Large intestine (tissue), 3 donors: Measurements from ENCODE around the gene TNRC18. TPM values are rescaled to one million over a fixed set of nuclear protein-coding genes. Genes with fewer than 3 reads are reported as not detected.
A peak's percentile ranks its signal among the peaks of the same experiment; 100 is the strongest.

Source experiments
- DNase-seq, 2 donors: peaks; one replicate each; pipeline versions ENCODE4 v3.0.0 to v3.0.0-alpha.2; 2013
- H3K27ac ChIP-seq: one replicate; pipeline ENCODE4 v1.5.1; 2013; ENCODE audit warnings: low read length
- H3K27me3 ChIP-seq: 2 replicates; pipeline ENCODE4 v1.6.1; 2013; ENCODE audit warnings: low read length; ENCODE audit not compliant: control insufficient read depth, insufficient read depth
- H3K36me3 ChIP-seq: 2 replicates; pipeline ENCODE4 v1.6.1; 2013; ENCODE audit warnings: low read length; ENCODE audit not compliant: control insufficient read depth, insufficient read depth
- H3K4me1 ChIP-seq: one replicate; pipeline ENCODE4 v1.6.1; 2013; ENCODE audit warnings: low read length; ENCODE audit not compliant: control insufficient read depth, insufficient read depth
- H3K4me3 ChIP-seq: one replicate; pipeline ENCODE4 v1.5.1; 2013; ENCODE audit warnings: low read length
- H3K9me3 ChIP-seq: one replicate; pipeline ENCODE4 v1.6.1; 2013; ENCODE audit warnings: mild to moderate bottlenecking, low read depth, low read length, moderate library complexity; ENCODE audit not compliant: control insufficient read depth
- WGBS: methylation state at CpG from one replicate; pipeline ENCODE4 v1.1.5; 2013; ENCODE audit warnings: low lambda C conversion rate; ENCODE audit not compliant: insufficient coverage; 5-methylcytosine and 5-hydroxymethylcytosine counted together
- polyA plus RNA-seq: library from polyadenylated mRNA; unstranded; fragments of 120-200 nt; gene quantifications from one replicate; pipeline ENCODE4 v1.2.1, GENCODE V29; 2013

The TNRC18 gene
- polyA plus RNA-seq, 1 donor: 78.4 TPM

- peaks cover 14% of the 10 kb centered on the region for H3K27me3 ChIP-seq
Observed at GRCh38 chr7:5451391-5451790, 27.8 kb upstream of the TNRC18 start.

GRCh38 chr7:5450549-5451327, 27.1 kb upstream of the TNRC18 start:
- DNase-seq: peak in 1 of 2 donors; percentile 59

More at GRCh38 chr7:5451391-5451790, 27.8 kb upstream of the TNRC18 start:
- WGBS: 90% methylated on average over 2 of the region's 13 CpGs
- Histone ChIP-seq H3K4me3 (no peak overlapping the region), H3K36me3 (no peaks in the 10 kb centered on the region), H3K27ac (no peak overlapping the region), H3K9me3 (no peaks in the 10 kb centered on the region), H3K4me1 (peaks cover 13% of the 10 kb centered on the region)
- no peak for DNase-seq

GRCh38 chr7:5448378-5449037, 24.9 kb upstream of the TNRC18 start:
- WGBS: no CpG with 5 or more reads among the region's 15 CpGs
- H3K27me3 ChIP-seq: no peaks in the 10 kb centered on the region
- DNase-seq: no peak
- H3K36me3 ChIP-seq: no peaks in the 10 kb centered on the region
- H3K4me3 ChIP-seq: no peak overlapping the region
- H3K27ac ChIP-seq: no peak overlapping the region
- no peaks in the 10 kb centered on the region for H3K9me3 ChIP-seq
- peaks cover 17% of the 10 kb centered on the region for H3K4me1 ChIP-seq

More at GRCh38 chr7:5450549-5451327, 27.1 kb upstream of the TNRC18 start:
- no peaks in the 10 kb centered on the region for H3K36me3 ChIP-seq
- H3K27me3 ChIP-seq: peaks cover 8% of the 10 kb centered on the region
- H3K27ac ChIP-seq: no peak overlapping the region
- no peaks in the 10 kb centered on the region for H3K9me3 ChIP-seq
- no peak overlapping the region for H3K4me3 ChIP-seq
- no CpG with 5 or more reads among the region's 19 CpGs for WGBS
- H3K4me1 ChIP-seq: peaks cover 17% of the 10 kb centered on the region

GRCh38 chr7:5445981-5446594, 22.5 kb upstream of the TNRC18 start:
- peak in 1 of 2 donors; percentile 27 for DNase-seq
- no CpG with 5 or more reads among the region's 19 CpGs for WGBS
- peaks cover 17% of the 10 kb centered on the region for H3K4me1 ChIP-seq
- H3K36me3 ChIP-seq: no peaks in the 10 kb centered on the region
- no peaks in the 10 kb centered on the region for H3K27me3 ChIP-seq
- no peaks in the 10 kb centered on the region for H3K9me3 ChIP-seq
- no peak overlapping the region for H3K4me3 ChIP-seq
- no peak overlapping the region for H3K27ac ChIP-seq

GRCh38 chr7:5443678-5444077, 20.0 kb upstream of the TNRC18 start:
- peaks cover 21% of the 10 kb centered on the region for H3K4me1 ChIP-seq
- WGBS: no CpG with 5 or more reads among the region's 16 CpGs

DNA sequence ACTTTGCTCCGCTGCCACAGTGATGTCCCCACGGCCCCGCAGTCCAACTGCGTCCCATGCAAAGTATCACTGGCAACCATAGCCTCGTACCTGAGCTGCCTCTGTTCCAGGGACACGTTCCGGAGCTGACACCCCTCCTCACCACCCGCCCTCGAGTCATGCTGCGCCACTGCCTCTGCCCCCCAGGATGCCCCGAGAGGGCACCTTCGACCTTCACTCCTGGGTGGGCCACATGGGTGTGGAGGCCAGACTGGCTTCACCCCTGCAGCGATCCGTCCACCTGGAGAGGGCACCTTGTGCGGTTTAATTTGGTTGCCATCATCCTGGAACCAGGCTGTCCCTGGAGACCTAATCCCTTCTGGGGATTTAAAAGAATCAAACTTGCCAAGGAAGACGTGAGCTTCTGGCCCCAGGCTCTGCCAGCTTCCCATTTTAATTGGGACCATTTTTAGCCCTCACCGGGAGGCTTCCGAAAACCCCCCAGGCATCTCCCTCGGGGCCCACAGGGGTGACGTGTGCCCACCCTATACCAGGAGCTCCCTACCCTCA, 19.2 kb upstream of the TNRC18 start:
- peaks cover 21% of the 10 kb centered on the region for H3K4me1 ChIP-seq
- H3K9me3 ChIP-seq: no peaks in the 10 kb centered on the region
- no peak overlapping the region for H3K27ac ChIP-seq
- no CpG with 5 or more reads among the region's 20 CpGs for WGBS
- DNase-seq: peak in 1 of 2 donors; percentile 4
- H3K36me3 ChIP-seq: no peaks in the 10 kb centered on the region
- H3K4me3 ChIP-seq: no peak overlapping the region
- no peaks in the 10 kb centered on the region for H3K27me3 ChIP-seq

More at GRCh38 chr7:5443678-5444077, 20.0 kb upstream of the TNRC18 start:
- Histone ChIP-seq H3K36me3 (no peaks in the 10 kb centered on the region), H3K9me3 (no peaks in the 10 kb centered on the region), H3K27me3 (no peaks in the 10 kb centered on the region), H3K4me3 (no peak overlapping the region), H3K27ac (no peak overlapping the region)
- peak in 1 of 2 donors; percentile 2 for DNase-seq

GRCh38 chr7:5441840-5442503, 18.3 kb upstream of the TNRC18 start:
- no peaks in the 10 kb centered on the region for H3K27me3 ChIP-seq
- H3K4me1 ChIP-seq: peaks cover 20% of the 10 kb centered on the region
- H3K36me3 ChIP-seq: peaks cover 4% of the 10 kb centered on the region
- WGBS: no CpG with 5 or more reads among the region's 11 CpGs
- DNase-seq: peak in 1 of 2 donors; percentile 3
- H3K4me3 ChIP-seq: no peak overlapping the region
- peaks cover 2% of the 10 kb centered on the region for H3K9me3 ChIP-seq
- H3K27ac ChIP-seq: no peak overlapping the region

- Histone ChIP-seq H3K27me3 (no peaks in the 10 kb centered on the region), H3K4me1 (peaks cover 10% of the 10 kb centered on the region), H3K9me3 (peaks cover 5% of the 10 kb centered on the region), H3K36me3 (peaks cover 4% of the 10 kb centered on the region), H3K27ac (no peak overlapping the region), H3K4me3 (no peak overlapping the region)
- DNase-seq: peak in 1 of 2 donors; percentile 44
- WGBS: 100% methylated on average over 1 of the region's 24 CpGs
Observed at GRCh38 chr7:5439572-5440496, 16.2 kb upstream of the TNRC18 start.

GRCh38 chr7:5439209-5439571, 15.6 kb upstream of the TNRC18 start:
- H3K36me3 ChIP-seq: peaks cover 4% of the 10 kb centered on the region
- H3K4me3 ChIP-seq: no peak overlapping the region
- WGBS: no CpG with 5 or more reads among the region's 3 CpGs
- peaks cover 5% of the 10 kb centered on the region for H3K9me3 ChIP-seq
- peak in 1 of 2 donors; percentile 34 for DNase-seq
- H3K4me1 ChIP-seq: peaks cover 10% of the 10 kb centered on the region
- H3K27me3 ChIP-seq: no peaks in the 10 kb centered on the region
- H3K27ac ChIP-seq: no peak overlapping the region
